ENCODE results near the gene MSANTD2.
"Not testable (repeated sequence)": the region's sequence is repeated elsewhere in the genome, so short reads cannot be mapped to it uniquely, and the experiment has no call there.

MSANTD2 gene

DNA sequence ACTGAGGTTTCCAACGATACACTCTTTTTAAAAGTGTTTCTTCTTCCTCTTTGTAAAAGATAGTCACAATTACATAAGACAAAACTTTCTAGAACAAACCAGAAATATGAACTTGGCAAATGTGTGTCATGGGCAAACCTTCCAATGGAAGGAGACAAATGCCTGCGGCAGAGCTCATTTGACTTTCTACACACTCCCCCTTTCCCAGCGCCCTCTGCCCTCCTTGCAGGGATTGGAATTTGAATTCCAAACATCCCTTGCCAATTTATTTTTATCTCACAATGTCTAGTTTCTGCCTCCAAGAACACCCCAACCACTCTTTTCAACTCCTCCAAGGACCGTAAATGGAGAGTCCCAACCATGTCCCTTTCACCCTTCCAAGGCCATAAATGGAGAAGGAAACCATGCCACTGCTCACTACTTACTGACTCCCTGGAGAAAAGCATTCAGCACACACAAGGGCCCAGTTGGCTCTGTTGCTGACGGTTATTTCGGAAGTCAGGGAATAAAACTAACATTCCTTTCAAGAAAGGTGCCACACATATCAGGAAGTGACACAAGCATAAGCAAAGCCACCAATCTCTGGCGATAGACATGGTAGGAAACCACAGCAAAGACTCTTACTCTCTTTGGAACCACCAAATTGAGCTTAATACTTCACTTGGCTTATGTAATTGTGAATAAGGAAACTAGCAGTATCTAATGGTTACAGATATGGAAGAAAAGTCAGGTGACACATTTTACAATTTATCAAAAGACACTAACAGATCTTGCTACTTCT is 23.2 kb downstream of the MSANTD2 start:
- Histone ChIP-seq H3K79me2 (ENCODE audit: control insufficient read depth, insufficient read depth, low read length, unreplicated experiment) (peaks cover 36% of the 10 kb centered on the region), H3K27me3 (ENCODE audit: insufficient read depth, low read length) (no peaks in the 10 kb centered on the region), H3K4me1 (ENCODE audit: control insufficient read depth, insufficient read depth, low read length, unreplicated experiment) (no peaks in the 10 kb centered on the region), H3K4me3 (ENCODE audit: low read depth, low read length) (no peak overlapping the region), H2AFZ (ENCODE audit: low read length, unreplicated experiment) (no peak overlapping the region), H3K36me3 (ENCODE audit: insufficient read depth, low read length) (peaks cover 3% of the 10 kb centered on the region; the same call in 1 of the 2 replicates), H3K27ac (ENCODE audit: low read depth, low read length) (no peak overlapping the region)

DNA sequence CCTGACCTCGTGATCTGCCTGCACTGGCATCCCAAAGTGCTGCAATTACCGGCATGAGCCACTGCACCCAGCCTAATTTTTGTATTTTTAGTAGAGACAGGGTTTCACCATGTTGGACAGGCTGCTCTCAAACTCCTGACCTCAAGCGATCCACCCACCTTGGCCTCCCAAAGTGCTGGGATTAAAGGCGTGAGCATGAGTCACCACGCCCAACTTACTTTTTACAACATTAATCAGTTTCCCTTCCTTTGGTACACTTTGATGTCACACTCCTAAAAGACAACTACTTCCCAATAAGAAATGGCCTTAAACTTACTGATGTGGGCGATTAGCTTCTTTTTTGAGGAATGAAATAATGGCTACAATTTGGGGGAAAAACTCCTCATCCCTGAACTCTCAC is 29.2 kb downstream of the MSANTD2 start:
- not testable (repeated sequence) for H3K27me3 ChIP-seq (ENCODE audit: insufficient read depth, low read length); H3K4me3 ChIP-seq (ENCODE audit: low read depth, low read length); H2AFZ ChIP-seq (ENCODE audit: low read length, unreplicated experiment)
- H3K27ac ChIP-seq (ENCODE audit: low read depth, low read length), result peak overlapping the region; percentile 43; the same call in 1 of the 2 replicates
- peaks cover 18% of the 10 kb centered on the region for H3K79me2 ChIP-seq (ENCODE audit: control insufficient read depth, insufficient read depth, low read length, unreplicated experiment)
- peaks cover 26% of the 10 kb centered on the region for H3K4me1 ChIP-seq (ENCODE audit: control insufficient read depth, insufficient read depth, low read length, unreplicated experiment)
- H3K36me3 ChIP-seq (ENCODE audit: insufficient read depth, low read length), result peaks cover 12% of the 10 kb centered on the region; the same call in 1 of the 2 replicates

DNA sequence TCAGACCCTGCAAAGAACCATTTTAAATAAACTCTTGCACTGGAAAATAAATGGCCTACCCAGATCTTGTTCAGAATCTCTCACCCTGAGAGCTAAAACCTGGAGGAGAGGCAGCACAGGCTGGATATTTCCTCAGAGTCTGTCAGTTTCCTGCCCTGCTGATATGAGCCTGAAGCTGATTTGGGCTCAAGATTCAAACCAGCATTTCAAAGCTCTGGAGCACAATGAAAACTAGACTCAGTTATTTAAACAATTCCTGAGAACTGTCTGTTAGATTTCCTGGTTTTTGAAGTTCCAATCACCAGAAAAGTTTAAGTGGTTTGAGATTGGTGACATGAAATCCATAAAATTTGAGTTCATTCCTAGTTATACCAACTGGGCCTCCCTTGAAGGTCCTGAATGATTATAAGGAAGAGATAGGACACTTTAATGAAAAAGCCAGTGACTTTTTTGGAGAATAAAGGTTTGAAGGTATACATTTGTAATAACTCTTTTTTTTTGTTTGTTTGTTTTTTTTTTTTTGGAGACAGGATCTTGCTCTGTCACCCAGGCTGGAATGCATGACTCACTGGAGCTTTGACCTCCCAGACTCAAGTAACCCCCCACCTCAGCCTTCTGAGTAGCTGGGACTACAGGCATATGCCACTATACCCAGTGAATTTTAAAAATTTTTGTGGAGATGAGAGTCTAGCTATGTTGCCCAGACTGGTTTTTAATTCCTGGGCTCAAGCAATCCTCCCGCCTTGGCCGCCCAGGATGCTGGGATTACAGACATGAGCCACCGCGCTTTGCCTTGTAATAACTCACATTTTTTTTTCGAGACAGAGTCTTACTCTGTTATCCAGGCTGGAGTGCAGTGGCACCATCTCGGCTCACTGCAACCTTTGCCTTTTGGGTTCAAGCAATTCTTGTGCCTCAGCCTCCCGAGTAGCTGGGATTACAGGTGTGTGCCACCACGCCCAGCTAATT is 30.1 kb downstream of the MSANTD2 start:
- Histone ChIP-seq H3K79me2 (ENCODE audit: control insufficient read depth, insufficient read depth, low read length, unreplicated experiment) (peaks cover 12% of the 10 kb centered on the region), H3K4me3 (ENCODE audit: low read depth, low read length) (no peak overlapping the region), H3K36me3 (ENCODE audit: insufficient read depth, low read length) (peaks cover 12% of the 10 kb centered on the region; the same call in 1 of the 2 replicates), H3K27me3 (ENCODE audit: insufficient read depth, low read length) (no peaks in the 10 kb centered on the region), H3K27ac (ENCODE audit: low read depth, low read length) (peak overlapping the region; percentile 86), H2AFZ (ENCODE audit: low read length, unreplicated experiment) (no peak overlapping the region), H3K4me1 (ENCODE audit: control insufficient read depth, insufficient read depth, low read length, unreplicated experiment) (peaks cover 26% of the 10 kb centered on the region)

DNA sequence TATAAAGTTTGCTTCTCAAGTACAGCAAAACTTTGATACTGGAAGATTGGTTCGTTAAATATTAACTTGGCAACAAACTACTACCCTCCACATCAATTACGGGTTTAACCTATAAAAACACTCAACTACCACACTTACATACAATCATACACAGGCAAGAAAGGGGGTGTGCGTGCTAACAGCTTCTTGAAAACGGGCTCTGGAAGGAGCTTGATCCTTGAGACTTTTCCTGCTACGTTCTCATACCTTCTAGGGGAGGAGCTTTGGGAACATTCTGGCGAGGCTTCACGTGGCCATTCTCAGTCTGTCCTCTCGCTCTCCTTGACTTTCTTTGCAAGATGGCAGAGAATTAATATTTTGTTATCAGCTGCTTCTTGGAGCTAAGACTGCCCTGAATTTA is 31.3 kb downstream of the MSANTD2 start:
- no peaks in the 10 kb centered on the region for H3K27me3 ChIP-seq (ENCODE audit: insufficient read depth, low read length)
- H3K4me3 ChIP-seq (ENCODE audit: low read depth, low read length), result no peak overlapping the region
- peak overlapping the region; percentile 86 for H3K27ac ChIP-seq (ENCODE audit: low read depth, low read length)
- peaks cover 5% of the 10 kb centered on the region for H3K79me2 ChIP-seq (ENCODE audit: control insufficient read depth, insufficient read depth, low read length, unreplicated experiment)
- H3K4me1 ChIP-seq (ENCODE audit: control insufficient read depth, insufficient read depth, low read length, unreplicated experiment), result peaks cover 26% of the 10 kb centered on the region
- peaks cover 12% of the 10 kb centered on the region; the same call in 1 of the 2 replicates for H3K36me3 ChIP-seq (ENCODE audit: insufficient read depth, low read length)
- no peak overlapping the region for H2AFZ ChIP-seq (ENCODE audit: low read length, unreplicated experiment)

DNA sequence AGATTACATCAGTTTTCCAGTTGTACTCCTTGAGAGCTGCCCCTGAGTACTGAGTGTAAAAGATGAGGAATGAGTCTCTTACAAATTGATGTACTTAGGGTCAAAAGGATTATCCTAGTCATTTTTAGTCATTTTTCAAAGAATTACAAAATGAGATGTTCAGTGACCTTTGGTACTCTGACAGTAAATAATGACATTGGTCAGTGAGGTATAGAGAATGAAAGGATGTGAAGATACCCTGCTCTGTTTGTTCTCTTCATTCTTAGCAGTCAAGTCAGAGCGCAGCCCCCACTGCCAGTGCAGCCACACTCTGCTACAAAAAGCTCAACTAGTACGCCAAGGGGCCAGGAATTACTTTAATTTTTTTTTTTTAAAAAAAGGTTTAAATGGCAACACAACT is 34.0 kb downstream of the MSANTD2 start:
- Histone ChIP-seq H3K79me2 (ENCODE audit: control insufficient read depth, insufficient read depth, low read length, unreplicated experiment) (peaks cover 5% of the 10 kb centered on the region), H3K27ac (ENCODE audit: low read depth, low read length) (no peak overlapping the region; the same call in 1 of the 2 replicates), H3K4me3 (ENCODE audit: low read depth, low read length) (no peak overlapping the region), H3K27me3 (ENCODE audit: insufficient read depth, low read length) (peaks cover 9% of the 10 kb centered on the region; the same call in 1 of the 2 replicates), H3K4me1 (ENCODE audit: control insufficient read depth, insufficient read depth, low read length, unreplicated experiment) (peaks cover 24% of the 10 kb centered on the region), H2AFZ (ENCODE audit: low read length, unreplicated experiment) (no peak overlapping the region), H3K36me3 (ENCODE audit: insufficient read depth, low read length) (peaks cover 12% of the 10 kb centered on the region; the same call in 1 of the 2 replicates)

DNA sequence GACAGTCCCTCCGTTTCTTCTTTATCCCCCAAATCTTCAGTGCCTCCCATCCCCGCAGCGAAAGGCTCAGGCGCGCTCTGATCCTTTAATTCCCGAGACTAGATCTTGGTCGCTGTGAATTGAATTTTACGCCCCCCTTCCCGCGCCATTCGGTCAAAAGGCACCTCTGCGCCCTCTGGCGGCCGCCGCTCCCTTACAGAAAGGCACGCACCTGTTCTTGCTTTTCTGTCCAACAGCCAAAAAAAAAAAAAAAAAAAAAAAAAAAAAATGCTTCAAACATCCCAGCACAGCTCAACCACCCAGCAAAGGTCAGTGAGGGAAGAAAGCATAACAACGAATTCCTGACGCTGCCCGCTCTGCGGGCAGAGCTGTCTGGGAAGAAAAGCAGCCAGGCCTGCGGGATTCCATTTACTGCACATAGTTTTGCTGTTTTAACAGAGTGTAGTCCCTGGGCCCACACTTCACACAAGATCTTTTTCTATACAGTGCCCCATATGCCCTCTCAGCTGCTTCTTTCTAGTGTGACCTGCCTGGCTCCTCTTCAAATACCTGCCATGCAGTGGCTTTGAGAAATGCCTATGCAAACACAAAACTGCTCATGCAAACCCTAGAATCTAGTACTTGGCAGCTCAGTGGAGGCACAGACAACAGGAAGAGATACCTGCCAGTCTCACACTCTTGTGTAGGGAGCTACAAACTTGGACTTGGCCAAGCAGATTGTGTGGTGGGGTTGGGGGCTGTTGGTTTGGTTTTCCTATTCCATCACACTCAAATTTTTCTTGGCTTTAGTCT is 36.9 kb downstream of the MSANTD2 start:
- Histone ChIP-seq H2AFZ (ENCODE audit: low read length, unreplicated experiment) (no peak overlapping the region), H3K27me3 (ENCODE audit: insufficient read depth, low read length) (peaks cover 13% of the 10 kb centered on the region; the same call in 1 of the 2 replicates), H3K4me1 (ENCODE audit: control insufficient read depth, insufficient read depth, low read length, unreplicated experiment) (peaks cover 4% of the 10 kb centered on the region), H3K79me2 (ENCODE audit: control insufficient read depth, insufficient read depth, low read length, unreplicated experiment) (peaks cover 3% of the 10 kb centered on the region), H3K36me3 (ENCODE audit: insufficient read depth, low read length) (0 out of 2 replicates have a peak, but pooled peaks cover 12% of the 10 kb centered on the region), H3K4me3 (ENCODE audit: low read depth, low read length) (peak overlapping the region; percentile 75), H3K27ac (ENCODE audit: low read depth, low read length) (no peak overlapping the region)

DNA sequence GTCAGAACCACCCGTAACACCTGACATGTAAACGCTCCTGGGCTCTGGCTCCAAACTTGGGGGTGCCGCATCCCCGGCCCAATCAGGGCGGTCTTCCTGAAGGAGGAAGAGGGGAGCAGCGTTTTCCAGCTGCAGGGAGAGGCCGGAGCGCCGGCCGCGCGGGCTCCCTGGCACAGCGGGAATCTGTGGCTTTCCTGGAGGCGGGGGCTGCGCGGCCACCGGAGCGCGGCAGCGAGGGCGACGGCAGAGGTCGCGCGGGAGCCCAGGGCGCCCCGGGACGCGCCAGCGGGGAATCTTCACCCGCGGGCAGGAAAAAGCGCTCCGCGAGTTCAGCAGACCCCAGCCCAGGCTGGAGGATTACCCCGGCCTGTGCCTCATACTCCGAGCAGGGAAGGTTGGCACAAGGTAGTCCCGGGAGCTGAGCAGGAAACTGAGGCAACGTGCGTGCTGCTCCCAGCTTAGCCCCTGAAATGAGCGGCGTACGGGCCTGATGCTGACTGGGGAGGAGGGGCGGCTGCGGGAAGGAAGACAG is 37.5 kb downstream of the MSANTD2 start:
- Histone ChIP-seq H3K79me2 (ENCODE audit: control insufficient read depth, insufficient read depth, low read length, unreplicated experiment) (peaks cover 3% of the 10 kb centered on the region), H3K27ac (ENCODE audit: low read depth, low read length) (no peak overlapping the region), H3K4me1 (ENCODE audit: control insufficient read depth, insufficient read depth, low read length, unreplicated experiment) (peaks cover 4% of the 10 kb centered on the region), H2AFZ (ENCODE audit: low read length, unreplicated experiment) (no peak overlapping the region), H3K36me3 (ENCODE audit: insufficient read depth, low read length) (0 out of 2 replicates have a peak, but pooled peaks cover 10% of the 10 kb centered on the region), H3K27me3 (ENCODE audit: insufficient read depth, low read length) (peaks cover 13% of the 10 kb centered on the region; the same call in 1 of the 2 replicates), H3K4me3 (ENCODE audit: low read depth, low read length) (peak overlapping the region; percentile 75)

DNA sequence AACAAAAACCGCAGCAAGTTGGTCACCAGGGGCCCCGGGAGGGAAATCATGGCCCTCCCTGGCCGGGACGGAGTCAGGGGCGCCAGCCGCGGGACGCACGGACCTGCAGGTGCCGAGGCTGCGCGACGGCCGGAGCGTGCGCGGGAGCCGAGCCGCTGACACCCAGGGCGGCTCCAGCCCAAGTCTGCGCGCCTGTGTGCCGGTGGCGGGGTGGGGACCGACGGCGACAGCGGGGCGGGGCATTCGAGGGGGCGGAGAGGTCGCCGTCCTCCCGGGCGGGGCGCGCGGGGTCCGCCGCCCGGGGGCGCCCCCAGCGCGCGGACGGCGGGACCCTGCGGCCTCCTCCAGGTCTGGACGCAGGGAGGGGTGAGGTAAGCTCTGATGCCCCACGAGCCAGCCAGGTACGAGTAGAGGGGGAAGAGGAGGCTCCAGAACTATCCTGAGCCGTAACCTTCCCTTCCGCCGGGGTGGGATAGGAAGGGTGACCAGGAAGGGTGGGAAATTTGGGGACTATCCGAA is 38.0 kb downstream of the MSANTD2 start, which contains the start of gene ESAM:
TSS of gene ESAM (minus strand) at position 186 of the 519 bp plus-strand sequence. CDS start at position 50, 136 bp downstream.
- Histone ChIP-seq H2AFZ (ENCODE audit: low read length, unreplicated experiment) (no peak within 1 kb of the TSS), H3K27ac (ENCODE audit: low read depth, low read length) (no peak within 1 kb of the TSS), H3K4me1 (ENCODE audit: control insufficient read depth, insufficient read depth, low read length, unreplicated experiment) (peaks cover 4% of the 10 kb centered on the region), H3K27me3 (ENCODE audit: insufficient read depth, low read length) (peaks cover 13% of the 10 kb centered on the region; the same call in 1 of the 2 replicates), H3K36me3 (ENCODE audit: insufficient read depth, low read length) (0 out of 2 replicates have a peak, but pooled peaks cover 5% of the 10 kb centered on the region), H3K4me3 (ENCODE audit: low read depth, low read length) (peak within 1 kb of the TSS; percentile 75), H3K79me2 (ENCODE audit: control insufficient read depth, insufficient read depth, low read length, unreplicated experiment) (peaks cover under 1% of the 10 kb centered on the region)

DNA sequence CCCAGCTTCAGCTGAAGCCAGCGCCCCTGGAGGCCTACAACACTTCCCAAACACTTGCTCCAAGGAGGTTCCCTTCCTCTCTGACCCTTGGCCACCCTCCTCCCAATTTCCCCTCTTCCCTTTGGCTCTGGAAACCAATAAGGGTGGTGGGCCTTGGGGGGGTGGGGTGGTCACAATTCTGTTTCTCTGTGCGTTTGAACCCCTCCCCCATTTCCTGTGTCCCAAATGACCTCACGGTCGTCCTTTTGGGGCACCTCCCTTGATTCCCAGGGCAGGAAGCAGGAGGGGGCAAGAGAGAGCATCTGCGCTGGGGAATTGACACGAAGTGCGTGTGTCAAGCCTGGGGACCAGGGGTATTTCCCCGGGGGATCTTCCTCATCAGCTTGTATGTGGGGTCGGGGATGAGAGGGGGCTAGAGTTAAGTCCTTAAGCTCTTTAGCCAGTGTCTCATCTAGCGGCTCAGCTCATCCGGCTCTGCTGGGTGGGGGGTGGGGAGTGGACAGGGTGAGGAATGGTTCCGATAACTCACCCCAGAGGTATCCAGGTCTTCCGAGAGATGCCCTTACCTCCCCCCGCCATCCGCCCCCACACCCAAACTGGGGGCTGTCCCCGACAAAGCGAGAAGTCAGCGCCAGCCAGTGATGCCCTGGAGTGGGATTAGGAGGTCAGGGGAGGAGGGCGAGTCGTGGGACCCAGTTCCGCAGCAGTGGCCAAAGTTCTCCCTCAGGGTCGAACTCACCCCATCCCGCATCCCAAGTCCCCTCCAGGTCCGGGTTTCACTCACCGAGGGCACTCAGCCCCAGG is 38.7 kb downstream of the MSANTD2 start:
- peaks cover 4% of the 10 kb centered on the region for H3K4me1 ChIP-seq (ENCODE audit: control insufficient read depth, insufficient read depth, low read length, unreplicated experiment)
- no peak overlapping the region for H2AFZ ChIP-seq (ENCODE audit: low read length, unreplicated experiment)
- H3K4me3 ChIP-seq (ENCODE audit: low read depth, low read length), result peak overlapping the region; percentile 75
- no peaks in the 10 kb centered on the region for H3K79me2 ChIP-seq (ENCODE audit: control insufficient read depth, insufficient read depth, low read length, unreplicated experiment)
- H3K27me3 ChIP-seq (ENCODE audit: insufficient read depth, low read length), result peaks cover 13% of the 10 kb centered on the region; the same call in 1 of the 2 replicates
- no peaks in the 10 kb centered on the region for H3K36me3 ChIP-seq (ENCODE audit: insufficient read depth, low read length)
- no peak overlapping the region for H3K27ac ChIP-seq (ENCODE audit: low read depth, low read length)

Data from ACC112 (cell line).